ENCODE data around the gene DNAH1. TPM values are rescaled to one million over a fixed set of nuclear protein-coding genes. Genes with fewer than 3 reads are reported as not detected.

Gene DNAH1
- total RNA-seq, 1 experiment from 2014 or later: 5.5 TPM

DNA sequence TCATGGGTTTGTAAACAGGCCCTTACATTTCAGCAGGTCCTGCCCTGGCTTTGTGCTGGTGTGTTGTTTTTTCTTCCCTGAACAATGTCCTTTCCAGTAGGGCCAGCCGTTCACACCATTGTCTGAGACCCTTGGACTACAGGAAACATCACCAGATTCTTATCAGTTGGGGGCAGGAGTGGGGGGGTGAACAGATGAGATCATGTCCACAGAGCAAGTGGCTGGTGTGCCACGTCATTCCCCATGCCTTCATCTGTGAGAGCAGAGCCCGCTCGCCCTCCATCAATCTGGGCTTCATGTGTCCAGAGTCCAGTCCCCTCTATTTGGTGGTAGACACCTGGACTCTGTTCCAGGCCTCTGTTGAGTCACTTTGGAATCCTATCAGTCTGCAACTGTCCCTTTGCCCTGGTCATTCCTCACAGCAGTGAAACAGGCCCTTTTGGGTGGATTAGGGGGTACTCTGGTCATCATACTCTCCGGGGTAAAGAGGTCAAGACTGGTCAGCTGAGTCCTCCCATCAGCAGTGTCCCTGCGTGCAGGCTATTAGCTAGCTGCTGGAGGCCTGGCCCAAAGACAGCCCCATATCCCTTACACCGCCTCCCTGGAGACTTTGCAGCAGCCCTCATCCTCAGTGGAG is 113.8 kb downstream of the DNAH1 start:
- TF ChIP-seq FOSL1 (IDR thresholded peaks at IDR 0.05; ENCODE audit: low read depth): no peak
- TF ChIP-seq, protein P1, sequence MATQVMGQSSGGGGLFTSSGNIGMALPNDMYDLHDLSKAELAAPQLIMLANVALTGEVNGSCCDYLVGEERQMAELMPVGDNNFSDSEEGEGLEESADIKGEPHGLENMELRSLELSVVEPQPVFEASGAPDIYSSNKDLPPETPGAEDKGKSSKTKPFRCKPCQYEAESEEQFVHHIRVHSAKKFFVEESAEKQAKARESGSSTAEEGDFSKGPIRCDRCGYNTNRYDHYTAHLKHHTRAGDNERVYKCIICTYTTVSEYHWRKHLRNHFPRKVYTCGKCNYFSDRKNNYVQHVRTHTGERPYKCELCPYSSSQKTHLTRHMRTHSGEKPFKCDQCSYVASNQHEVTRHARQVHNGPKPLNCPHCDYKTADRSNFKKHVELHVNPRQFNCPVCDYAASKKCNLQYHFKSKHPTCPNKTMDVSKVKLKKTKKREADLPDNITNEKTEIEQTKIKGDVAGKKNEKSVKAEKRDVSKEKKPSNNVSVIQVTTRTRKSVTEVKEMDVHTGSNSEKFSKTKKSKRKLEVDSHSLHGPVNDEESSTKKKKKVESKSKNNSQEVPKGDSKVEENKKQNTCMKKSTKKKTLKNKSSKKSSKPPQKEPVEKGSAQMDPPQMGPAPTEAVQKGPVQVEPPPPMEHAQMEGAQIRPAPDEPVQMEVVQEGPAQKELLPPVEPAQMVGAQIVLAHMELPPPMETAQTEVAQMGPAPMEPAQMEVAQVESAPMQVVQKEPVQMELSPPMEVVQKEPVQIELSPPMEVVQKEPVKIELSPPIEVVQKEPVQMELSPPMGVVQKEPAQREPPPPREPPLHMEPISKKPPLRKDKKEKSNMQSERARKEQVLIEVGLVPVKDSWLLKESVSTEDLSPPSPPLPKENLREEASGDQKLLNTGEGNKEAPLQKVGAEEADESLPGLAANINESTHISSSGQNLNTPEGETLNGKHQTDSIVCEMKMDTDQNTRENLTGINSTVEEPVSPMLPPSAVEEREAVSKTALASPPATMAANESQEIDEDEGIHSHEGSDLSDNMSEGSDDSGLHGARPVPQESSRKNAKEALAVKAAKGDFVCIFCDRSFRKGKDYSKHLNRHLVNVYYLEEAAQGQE (IDR thresholded peaks at IDR 0.05; ENCODE audit: low read depth): no peak
- TF ChIP-seq CEBPB (IDR thresholded peaks at IDR 0.05; ENCODE audit: low read depth): no peak
- TF ChIP-seq ATF3 (IDR thresholded peaks at IDR 0.05): no peak
- no peak for TF ChIP-seq RAD21 (IDR thresholded peaks at IDR 0.05; ENCODE audit: low read depth)
- no peak for TF ChIP-seq ELF1 (IDR thresholded peaks at IDR 0.05; ENCODE audit: borderline replicate concordance, low read depth)
- TF ChIP-seq TCF7L2 (IDR thresholded peaks at IDR 0.05; ENCODE audit: borderline replicate concordance, extremely low read depth, insufficient read depth, insufficient read length): no peak
- TF ChIP-seq POLR2A (IDR thresholded peaks at IDR 0.05; ENCODE audit: borderline replicate concordance, extremely low read depth, insufficient read depth, insufficient read length): no peak
- no peak for TF ChIP-seq MAX (IDR thresholded peaks at IDR 0.05)
- TF ChIP-seq CTCF (IDR thresholded peaks at IDR 0.05 in 2 of 3, conservative IDR thresholded peaks at IDR 0.05 in 1 of 3; ENCODE audit: borderline replicate concordance in 1 of 3, insufficient read depth in 1 of 3, low read depth in 2 of 3, low read length in 2 of 3): no peak
- no peak for TF ChIP-seq YY1 (IDR thresholded peaks at IDR 0.05; ENCODE audit: extremely low read depth, insufficient replicate concordance, low read depth, low read length)
- TF ChIP-seq EZH2 (IDR thresholded peaks at IDR 0.05): no peak
- no peak for TF ChIP-seq SIN3A (IDR thresholded peaks at IDR 0.05; ENCODE audit: low read depth)
- intact Hi-C loops (cut with micrococcal nuclease): no loop called here

More for the DNA sequence above, 113.8 kb downstream of the DNAH1 start:
- Histone ChIP-seq H3K36me3 (ENCODE audit: control insufficient read depth in 1 of 2, insufficient read depth in 2 of 2, low read length in 2 of 2) (no peaks in the 10 kb centered on the region), H3K4me1 (ENCODE audit: control insufficient read depth in 1 of 2, insufficient read depth in 2 of 2, low read length in 2 of 2) (no peaks in the 10 kb centered on the region), H3K9me3 (ENCODE audit: control insufficient read depth in 1 of 2, insufficient read depth in 1 of 2, low read depth in 1 of 2, low read length in 2 of 2) (no peaks in the 10 kb centered on the region), H4K20me1 (ENCODE audit: insufficient read depth) (no peaks in the 10 kb centered on the region), H3K9me2 (ENCODE audit: insufficient read depth) (no peaks in the 10 kb centered on the region), H3K27me3 (ENCODE audit: insufficient read depth, low read length) (no peaks in the 10 kb centered on the region), H3K4me3 (replicated peaks in 1 of 2; ENCODE audit: low read depth in 1 of 2, low read length in 2 of 2) (no peak overlapping the region), H3K4me2 (ENCODE audit: low read length) (no peak overlapping the region), H3K27ac (ENCODE audit: low read depth, low read length) (no peak overlapping the region), H2AFZ (ENCODE audit: low read depth, low read length, poor library complexity, severe bottlenecking) (no peak overlapping the region), H3K79me2 (ENCODE audit: insufficient read depth, low read length) (no peaks in the 10 kb centered on the region), H3K9ac (ENCODE audit: low read length) (no peak overlapping the region)
- CTCF ChIA-PET: no interaction called here
- POLR2A ChIA-PET: no interaction called here
- ATAC-seq (no peak), DNase-seq (ENCODE audit: low read depth, low spot score) (no peak)
- RAD21 ChIA-PET (ENCODE audit: low non-redundant PET in 1 of 2, low total read pairs in 2 of 2, uncharacterized antibody in 2 of 2, unreplicated experiment in 2 of 2): interaction anchor here in 1 of 2 experiments (0.6 kb wide), 1 partner anchor 118 kb away, joined by 3 read pairs; no protein-coding TSS in a partner anchor
- no TSS peak for BruUV-seq (replicated peaks)
